Pons (tissue), 1 donor: ENCODE data around the gene IL17D.
"Not testable (repeated sequence)": the region's sequence is repeated elsewhere in the genome, so short reads cannot be mapped to it uniquely, and the experiment has no call there.

Source experiments
- DNase-seq: peaks from one replicate; pipeline ENCODE4 v3.0.0-alpha.2; 2016; ENCODE audit warnings: low spot score

Gene IL17D

GRCh38 chr13:20719783-20720182 lies 16.3 kb downstream of the IL17D start:
- DNase-seq, result no peak

- DNase-seq, result no peak
Observed at GRCh38 chr13:20720499-20720898, 17.0 kb downstream of the IL17D start.

DNA sequence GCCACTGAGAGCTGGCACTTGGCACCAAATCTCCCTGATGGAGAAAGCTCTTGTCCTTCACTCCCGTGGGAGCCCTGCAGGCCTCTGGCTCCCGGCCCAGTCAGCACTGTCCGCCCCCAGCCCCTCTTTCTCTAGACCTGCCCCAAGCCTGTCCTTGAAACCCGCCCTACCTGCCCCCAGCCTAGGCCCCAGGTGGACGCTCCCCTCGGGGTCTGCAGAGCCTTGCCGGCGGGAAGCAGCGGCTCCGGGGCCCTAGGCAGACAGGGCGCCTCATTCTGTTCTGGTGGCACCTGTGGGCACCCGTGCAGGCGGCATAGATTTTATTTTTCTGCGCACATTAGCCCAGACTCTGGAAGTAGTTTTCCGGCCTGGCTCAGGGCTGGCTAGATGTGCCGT lies 17.6 kb downstream of the IL17D start:
- DNase-seq, result no peak

GRCh38 chr13:20721454-20722357 lies 18.2 kb downstream of the IL17D start:
- DNase-seq, result no peak

DNA sequence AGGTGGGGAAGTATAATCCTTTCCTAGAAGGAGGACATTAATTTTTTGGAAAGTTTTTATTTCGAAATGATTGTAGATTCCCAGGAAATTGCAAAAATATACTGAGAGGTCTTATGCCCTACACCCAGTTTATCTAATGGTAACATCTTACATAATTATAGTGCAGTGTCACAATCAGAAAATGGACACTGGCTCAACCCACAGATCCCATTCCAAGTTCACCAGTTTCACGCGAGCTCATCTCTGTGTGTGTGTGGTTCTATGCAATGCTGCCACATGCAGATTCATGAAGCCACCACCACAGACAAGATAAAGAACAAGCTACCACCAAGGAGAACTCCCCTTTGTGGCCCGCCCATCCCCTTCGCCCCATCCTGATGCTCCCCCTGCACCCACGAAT lies 24.4 kb downstream of the IL17D start:
- DNase-seq, result no peak

DNA sequence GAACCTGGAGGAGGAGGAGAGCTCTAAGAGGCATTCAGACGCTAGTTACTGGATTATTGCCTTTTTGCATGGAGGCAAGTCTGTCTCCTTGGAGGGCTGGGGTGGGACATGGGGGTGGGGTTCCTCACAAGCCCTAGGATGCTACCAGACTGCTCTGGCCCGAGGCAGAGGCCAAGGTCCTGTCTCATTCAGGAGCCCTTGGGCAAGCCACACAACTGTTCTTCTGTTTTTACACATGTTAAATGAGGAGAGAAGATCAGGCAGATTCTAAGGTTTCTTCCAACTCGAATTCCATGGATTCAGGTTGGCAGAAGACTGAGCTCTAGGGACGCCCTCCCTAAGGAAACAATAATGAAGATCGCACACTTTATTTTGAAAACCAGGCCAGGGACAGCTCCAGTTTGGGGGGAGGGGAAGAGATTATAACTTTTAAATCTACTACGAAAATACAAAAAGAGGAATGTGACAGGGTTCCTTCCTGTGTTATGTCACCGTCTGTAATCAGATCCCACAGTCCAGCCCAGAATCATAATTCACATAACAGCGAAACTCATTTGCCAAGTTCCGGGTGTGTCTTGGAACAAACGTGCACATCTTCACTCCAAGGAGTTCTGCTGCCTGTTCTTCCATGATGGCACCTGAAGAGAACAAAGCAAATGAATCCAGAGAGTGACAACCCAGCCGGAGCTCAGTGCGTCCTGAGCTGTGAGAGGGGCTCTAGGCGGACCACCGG lies 25.2 kb downstream of the IL17D start:
- DNase-seq, result no peak

GRCh38 chr13:20729633-20730585 lies 26.4 kb downstream of the IL17D start:
- DNase-seq, result no peak

DNA sequence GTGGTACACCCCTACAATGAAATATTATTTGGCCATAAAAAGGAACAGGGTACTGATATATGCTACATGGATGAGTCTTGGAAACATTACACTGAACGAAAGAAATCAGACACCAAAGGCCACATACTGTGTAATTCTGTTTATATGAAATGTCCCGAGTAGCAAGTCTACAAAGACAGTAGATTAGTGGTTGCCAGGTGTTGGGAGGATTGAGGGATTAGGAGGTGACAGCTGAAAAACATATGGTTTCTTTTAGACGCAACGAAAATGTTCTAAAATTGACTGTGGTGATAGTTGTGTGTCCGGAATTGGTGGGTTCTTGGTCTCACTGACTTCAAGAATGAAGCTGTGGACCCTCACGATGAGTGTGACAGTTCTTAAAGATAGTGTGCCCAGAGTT lies 35.1 kb downstream of the IL17D start:
- DNase-seq, result no peak

DNA sequence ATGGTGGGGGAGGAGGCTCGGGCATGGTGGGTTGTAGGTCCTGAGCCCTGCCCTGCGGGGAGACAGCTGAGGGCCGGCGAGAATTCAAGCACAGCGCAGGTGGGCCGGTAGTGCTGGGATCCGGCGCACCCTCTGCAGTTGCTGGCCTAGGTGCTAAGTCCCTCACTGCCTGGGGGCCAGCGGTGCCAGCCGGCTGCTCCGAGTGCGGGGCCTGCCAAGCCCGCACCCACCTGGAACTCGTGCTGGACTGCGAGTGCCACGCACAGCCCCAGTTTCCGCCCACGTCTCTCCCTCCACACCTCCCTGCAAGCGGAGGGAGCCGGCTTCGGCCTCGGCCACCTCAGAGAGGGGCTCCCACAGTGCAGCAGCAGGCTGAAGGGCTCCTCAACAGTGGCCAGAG lies 36.5 kb downstream of the IL17D start:
- no peak for DNase-seq

- DNase-seq, result not testable (repeated sequence)
Observed at GRCh38 chr13:20743830-20744404, 40.4 kb downstream of the IL17D start.

DNA sequence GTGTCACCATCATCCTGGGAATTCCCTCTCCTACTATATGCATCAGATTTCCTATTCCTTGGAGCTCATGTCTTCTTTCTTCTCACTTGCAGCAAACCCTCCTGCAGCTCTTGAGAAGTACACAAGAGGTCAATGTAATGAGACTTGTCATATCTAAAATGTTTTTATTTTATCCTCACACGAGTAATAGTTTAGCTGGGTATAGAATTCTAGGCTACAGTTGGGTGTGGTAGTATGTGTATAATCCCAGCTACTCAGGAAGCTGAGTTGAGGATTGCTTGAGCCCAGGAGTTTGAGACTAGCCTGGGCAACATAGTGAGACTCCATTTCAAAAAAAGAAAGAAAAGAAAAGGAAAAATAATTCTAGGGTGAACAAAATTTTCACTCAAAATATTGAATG lies 45.9 kb downstream of the IL17D start:
- DNase-seq, result no peak

DNA sequence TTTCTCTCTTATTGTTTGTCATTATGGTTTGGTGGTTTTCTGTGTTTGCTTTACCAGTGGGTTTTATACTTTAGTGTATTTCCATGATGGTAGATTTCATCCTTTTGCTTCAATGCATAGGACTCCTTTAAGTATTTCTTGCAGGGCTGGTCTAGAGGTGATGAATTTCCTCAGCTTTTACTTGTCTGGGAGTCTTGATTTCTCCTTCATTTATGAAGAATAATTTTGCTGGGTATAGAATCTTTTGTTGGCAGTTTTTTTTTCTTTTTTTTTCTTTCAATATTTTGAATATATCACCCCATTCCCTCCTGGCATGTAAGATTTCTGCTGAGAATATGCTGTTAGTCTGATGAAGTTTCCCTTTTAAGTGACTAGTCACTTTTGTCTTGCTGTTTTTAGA lies 50.5 kb downstream of the IL17D start:
- DNase-seq, result no peak

DNA sequence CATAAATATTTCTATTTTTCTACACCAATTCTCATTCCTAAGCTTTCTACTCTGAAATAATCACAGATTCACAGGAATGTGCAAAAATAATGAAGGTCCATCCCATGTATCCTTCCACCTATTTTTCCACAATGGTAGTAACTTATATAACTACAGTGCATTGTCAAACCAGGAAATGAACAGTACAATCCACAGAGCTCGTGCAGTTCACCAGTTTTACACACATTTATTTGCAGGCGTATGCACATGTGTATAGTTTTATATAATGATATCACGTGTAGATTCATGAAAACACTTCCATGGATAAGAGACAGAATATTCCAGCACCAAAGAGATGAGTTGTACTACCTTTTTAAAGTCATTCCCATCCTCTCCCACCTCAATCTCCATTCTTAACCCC lies 57.4 kb downstream of the IL17D start:
- DNase-seq, result no peak

DNA sequence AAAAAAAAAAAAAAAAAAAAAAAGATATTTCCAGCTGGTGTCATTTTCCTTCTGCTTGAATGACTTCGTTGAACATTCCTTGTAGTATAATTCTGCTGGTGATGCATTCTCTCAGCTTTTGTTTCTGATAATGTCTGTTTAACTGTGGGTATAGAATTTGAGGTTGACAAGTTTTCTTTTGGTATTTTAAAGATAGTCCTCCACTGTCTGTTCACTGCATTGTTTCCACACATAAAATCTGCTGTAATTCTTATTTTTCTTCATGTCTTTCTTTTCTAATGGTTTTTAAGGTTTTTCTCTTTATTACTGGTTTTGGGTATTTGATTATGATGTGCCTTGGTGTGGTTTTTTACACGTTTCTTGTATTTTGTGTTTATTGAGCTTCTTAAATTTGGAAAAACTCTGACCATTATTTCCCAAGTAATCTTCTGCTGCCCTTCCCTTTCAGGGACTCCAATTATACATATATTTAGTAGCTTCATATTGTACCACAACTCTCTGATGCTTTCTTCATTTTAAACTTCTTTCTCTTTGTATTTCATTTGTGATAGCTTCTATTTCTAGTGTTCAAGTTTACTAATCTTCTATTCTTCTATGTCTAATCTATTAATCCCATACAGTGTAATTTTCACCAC lies 63.9 kb downstream of the IL17D start:
- no peak for DNase-seq

- DNase-seq, result no peak
Observed at GRCh38 chr13:20769091-20769490, 65.6 kb downstream of the IL17D start.

GRCh38 chr13:20769834-20770233 lies 66.3 kb downstream of the IL17D start:
- no peak for DNase-seq
